GM12878 (cell line): ENCODE measurements around the gene GPC6. TPM values are rescaled to one million over a fixed set of nuclear protein-coding genes. Genes with fewer than 3 reads are reported as not detected.

Experiments used
- ATAC-seq: fragments of 200-7000 bp; cut with Tn5 transposase; 3 replicates; pipeline ENCODE4 v1.9.1; 2020; ENCODE audit warnings: mild to moderate bottlenecking, moderate library complexity
- BruUV-seq: library from RNA; stranded (reverse); fragments of 400-500 nt; replicated peaks from 2 replicates; lab custom pipeline; 2021; lab: Mats Ljungman, UMichigan
- CTCF ChIA-PET: fragments of 300-600 bp; sonication (Branson Sonifier 250); formaldehyde crosslinking; extraction: SDS; loops from one replicate; lab custom pipeline; 2021; ENCODE audit warnings: inconsistent platforms; lab: Yijun Ruan, JAX
- POLR2A ChIA-PET: fragments of 350-600 bp; formaldehyde crosslinking; extraction: SDS; loops from one replicate; lab custom pipeline; 2021; ENCODE audit warnings: inconsistent platforms; lab: Charles Lee
- RAD21 ChIA-PET: fragments of 300-600 bp; sonication (Branson Sonifier 250); formaldehyde crosslinking; loops from one replicate; lab custom pipeline; 2023; ENCODE audit warnings: antibody characterized with exemption; ENCODE audit not compliant: unreplicated experiment; lab: Charles Lee
- SMC1A ChIA-PET: fragments of 300-600 bp; sonication (Branson Sonifier 250); formaldehyde crosslinking; loops from one replicate; lab custom pipeline; 2023; ENCODE audit not compliant: unreplicated experiment, uncharacterized antibody; lab: Charles Lee
- DNase-seq: peaks from one replicate; pipeline ENCODE4 v3.0.0-alpha.2; 2011; ENCODE audit warnings: low read depth, low spot score
- FAIRE-seq: peaks from 3 replicates; lab custom pipeline; 2011; peaks lifted over from hg19 to GRCh38; lab: Jason Lieb, UNC
- H2AFZ ChIP-seq: 2 replicates; pipeline ENCODE4 v1.6.0; 2011; ENCODE audit warnings: low read depth, low read length, control low read depth; ENCODE audit not compliant: control insufficient read depth
- H3K27ac ChIP-seq: 2 replicates; pipeline ENCODE4 v1.5.1; 2011; ENCODE audit warnings: control low read depth; ENCODE audit not compliant: control insufficient read depth, insufficient read depth
- H3K27me3 ChIP-seq, 2 experiments: replicated peaks in 1 of 2; 2 replicates each; pipeline versions ENCODE4 v1.6.0 to v1.6.1; 2011; ENCODE audit warnings: low read length in 1 of 2; ENCODE audit not compliant: control insufficient read depth in 2 of 2, insufficient read depth in 2 of 2
- H3K36me3 ChIP-seq, 2 experiments: 2 replicates each; pipeline ENCODE4 v1.5.1; 2011; ENCODE audit warnings: low read length in 1 of 2; ENCODE audit not compliant: control insufficient read depth in 2 of 2, insufficient read depth in 2 of 2
- H3K4me1 ChIP-seq: 2 replicates; pipeline ENCODE4 v1.6.1; 2011; ENCODE audit warnings: mild to moderate bottlenecking, low read length, moderate library complexity, mixed read lengths; ENCODE audit not compliant: control insufficient read depth, insufficient read depth
- H3K4me2 ChIP-seq: 2 replicates; pipeline ENCODE4 v1.6.0; 2011; ENCODE audit warnings: control low read depth; ENCODE audit not compliant: control insufficient read depth, insufficient read depth
- H3K4me3 ChIP-seq: fragments of 200-600 bp; sonication (generic); 2 replicates; pipeline ENCODE4 v1.5.1; 2016
- H3K79me2 ChIP-seq: 2 replicates; pipeline ENCODE4 v1.6.0; 2011; ENCODE audit warnings: low read length; ENCODE audit not compliant: control insufficient read depth, insufficient read depth
- H3K9ac ChIP-seq: 2 replicates; pipeline ENCODE4 v1.8.0; 2011; ENCODE audit warnings: low read length, control low read depth, mixed read lengths; ENCODE audit not compliant: control insufficient read depth, insufficient read depth
- H3K9me3 ChIP-seq: replicated peaks from 3 replicates; pipeline ENCODE4 v1.5.1; 2011; ENCODE audit warnings: mild to moderate bottlenecking, low read length; ENCODE audit not compliant: control insufficient read depth, insufficient read depth
- H4K20me1 ChIP-seq: 2 replicates; pipeline ENCODE4 v1.6.0; 2011; ENCODE audit not compliant: control insufficient read depth, insufficient read depth
- GATAD2B ChIP-seq: fragments of 450-650 bp; conservative IDR thresholded peaks from 2 replicates; pipeline ENCODE4 v1.6.1; 2017; ENCODE audit warnings: low read depth, mild to moderate bottlenecking, moderate library complexity
- MAX ChIP-seq: IDR thresholded peaks from 2 replicates; pipeline ENCODE4 v1.6.1; 2012; ENCODE audit warnings: low read depth, low read length, improper control_type of control experiment
- NFXL1 ChIP-seq: fragments of 450-650 bp; IDR thresholded peaks from 2 replicates; pipeline ENCODE4 v1.6.1; 2017; ENCODE audit warnings: antibody characterized with exemption, mild to moderate bottlenecking, borderline replicate concordance
- SIN3A ChIP-seq: IDR thresholded peaks from 2 replicates; pipeline ENCODE4 v1.6.1; 2012; ENCODE audit warnings: low read depth, low read length, improper control_type of control experiment
- SREBF1 ChIP-seq: IDR thresholded peaks from 2 replicates; pipeline ENCODE4 v1.6.1; 2012; ENCODE audit warnings: mild to moderate bottlenecking, low read length
- ZBTB40 ChIP-seq: fragments of 450-650 bp; IDR thresholded peaks from 2 replicates; pipeline ENCODE4 v1.6.1; 2016; ENCODE audit warnings: mild to moderate bottlenecking, moderate library complexity, borderline replicate concordance
- WGBS: methylation state at CpG from one replicate; pipeline ENCODE4 v1.1.6; 2016; ENCODE audit warnings: low lambda C conversion rate; ENCODE audit not compliant: insufficient replicate concordance, insufficient coverage; ENCODE audit errors: missing lambda C conversion rate; 5-methylcytosine and 5-hydroxymethylcytosine counted together
- in situ Hi-C: fragments of 300-500 bp; cut with MboI; formaldehyde crosslinking; loops from 9 replicates; pipeline ENCODE4 v1.14.3; 2018; ENCODE audit warnings: mixed read lengths
- intact Hi-C: fragments of 100-400 bp; cut with micrococcal nuclease; formaldehyde crosslinking; loops from one replicate; pipeline ENCODE4 v1.14.2; 2022; ENCODE audit not compliant: unreplicated experiment
- polyA plus RNA-seq, 11 experiments: library from polyadenylated mRNA; depleted of rRNA in 4 of 11; unstranded in 6 of 11; stranded (reverse) in 5 of 11; fragments of >200 nt; fragmentation: Nextera tagmentation in 4 of 11; fragmentation: Illumina TruSeq in 1 of 11; extraction: Ambion mirVana in 4 of 11; extraction: Trizol in 1 of 11; gene quantifications; 1 replicate in 1 of 11; 2 replicates in 10 of 11; pipeline versions ENCODE4 v1.2.1 to v1.2.3, GENCODE V29; 2011 to 2016; ENCODE audit warnings: inconsistent platforms in 2 of 11, missing spikeins in 2 of 11, low read depth in 1 of 11
- total RNA-seq, 4 experiments: library from RNA; depleted of rRNA in 3 of 4; stranded (reverse); fragments of >200 nt in 3 of 4; fragmentation: Illumina TruSeq in 1 of 4; extraction: Trizol in 1 of 4; gene quantifications; 2 replicates each; pipeline versions ENCODE4 v1.2.1 to v1.2.3, GENCODE V29; 2013 to 2021

The GPC6 gene
- total and polyA plus RNA-seq, 10 of the 15 experiments (the other 5 are each of a cell fraction or from before 2014, with no cell fraction given): 0.03 to 0.04 (median 0.03) TPM; not detected in 7

GRCh38 chr13:93180356-93180969, 46.1 kb upstream of the GPC6 start:
- intact Hi-C loops (no loop called here), in situ Hi-C loops (no loop called here)
- H3K9ac ChIP-seq: no peak overlapping the region
- H3K4me3 ChIP-seq: no peak overlapping the region
- TF ChIP-seq MAX: no peak
- TF ChIP-seq GATAD2B: no peak
- no peak for TF ChIP-seq SIN3A
- TF ChIP-seq ZBTB40: no peak
- TF ChIP-seq NFXL1: no peak
- no peak for TF ChIP-seq SREBF1
- H3K27me3 ChIP-seq: no peaks in the 10 kb centered on the region
- CTCF ChIA-PET: no interaction called here
- WGBS: 0% methylated on average over 2 of the region's 2 CpGs
- H3K9me3 ChIP-seq: no peaks in the 10 kb centered on the region
- no peaks in the 10 kb centered on the region for H3K4me1 ChIP-seq
- no peak overlapping the region for H2AFZ ChIP-seq
- no peak for DNase-seq
- no peak overlapping the region for H3K27ac ChIP-seq
- RAD21 ChIA-PET: no interaction called here
- BruUV-seq: no TSS peak
- H4K20me1 ChIP-seq: no peaks in the 10 kb centered on the region
- SMC1A ChIA-PET: no interaction called here
- POLR2A ChIA-PET: no interaction called here
- no peak for FAIRE-seq
- H3K36me3 ChIP-seq: no peaks in the 10 kb centered on the region
- H3K79me2 ChIP-seq: no peaks in the 10 kb centered on the region
- no peak for ATAC-seq
- no peak overlapping the region for H3K4me2 ChIP-seq
